Spleen (tissue), 11 donors: ENCODE results near the gene PHRF1. TPM values are rescaled to one million over a fixed set of nuclear protein-coding genes. Genes with fewer than 3 reads are reported as not detected.

Experiments used
- DNase-seq: peaks from one replicate; pipeline ENCODE4 v3.0.0-alpha.2; 2020
- H3K27ac ChIP-seq, 8 donors: fragments of 200-600 bp; sonication (generic) in 7 of 8; 1 replicate in 4 of 8; 2 replicates in 4 of 8; pipeline versions ENCODE4 v1.5.0 to v1.8.0; 2016 to 2021; ENCODE audit warnings: inconsistent platforms in 4 of 8, mild to moderate bottlenecking in 4 of 8, moderate library complexity in 1 of 8
- H3K27me3 ChIP-seq, 7 donors: fragments of 200-600 bp; sonication (generic) in 6 of 7; replicated peaks in 1 of 7; 1 replicate in 4 of 7; 2 replicates in 3 of 7; pipeline versions ENCODE4 v1.5.0 to v1.8.0; 2016 to 2021; ENCODE audit warnings: inconsistent platforms in 3 of 7, mild to moderate bottlenecking in 1 of 7
- H3K36me3 ChIP-seq, 6 donors: fragments of 200-600 bp; sonication (generic) in 5 of 6; 1 replicate in 4 of 6; 2 replicates in 2 of 6; pipeline versions ENCODE4 v1.5.0 to v1.8.0; 2016 to 2021; ENCODE audit warnings: inconsistent platforms in 2 of 6
- H3K4me1 ChIP-seq, 6 donors: fragments of 200-600 bp; sonication (generic) in 5 of 6; 1 replicate in 3 of 6; 2 replicates in 3 of 6; pipeline versions ENCODE4 v1.5.0 to v1.8.0; 2016 to 2021; ENCODE audit warnings: inconsistent platforms in 3 of 6
- H3K4me3 ChIP-seq, 8 donors: fragments of 200-600 bp; sonication (generic) in 7 of 8; 1 replicate in 4 of 8; 2 replicates in 4 of 8; pipeline versions ENCODE4 v1.5.0 to v1.8.0; 2016 to 2021; ENCODE audit warnings: inconsistent platforms in 4 of 8, mild to moderate bottlenecking in 4 of 8, moderate library complexity in 2 of 8
- H3K9me3 ChIP-seq, 8 donors: fragments of 200-600 bp; sonication (generic) in 7 of 8; 1 replicate in 4 of 8; 2 replicates in 4 of 8; pipeline versions ENCODE4 v1.5.0 to v1.8.0; 2016 to 2021; ENCODE audit warnings: inconsistent platforms in 4 of 8
- CTCF ChIP-seq, 11 experiments: fragments of 200-600 bp in 7 of 11; fragments of 450-650 bp in 4 of 11; sonication (generic) in 4 of 11; IDR thresholded peaks in 8 of 11; conservative IDR thresholded peaks in 3 of 11; 1 replicate in 7 of 11; 2 replicates in 4 of 11; pipeline versions ENCODE4 v1.4.0 to v1.8.0; 2016 to 2021; ENCODE audit warnings: antibody characterized with exemption in 11 of 11, inconsistent platforms in 4 of 11, mild to moderate bottlenecking in 1 of 11
- POLR2A ChIP-seq, 3 donors: fragments of 450-650 bp; IDR thresholded peaks; one replicate each; pipeline ENCODE4 v1.5.1; 2017; ENCODE audit warnings: antibody characterized with exemption in 3 of 3, mild to moderate bottlenecking in 1 of 3
- POLR2AphosphoS5 ChIP-seq, 3 donors: sonication (generic); formaldehyde crosslinking; IDR thresholded peaks; one replicate each; pipeline ENCODE4 v1.5.1; 2017; ENCODE audit warnings: antibody characterized with exemption in 3 of 3
- WGBS, 5 donors: extraction: QIAGEN DNeasy Blood & Tissue Kit in 3 of 5; methylation state at CpG; one replicate each; pipeline versions ENCODE4 v1.1.5 to v1.1.7; 2013 to 2018; 5-methylcytosine and 5-hydroxymethylcytosine counted together
- intact Hi-C: fragments of 100-400 bp; cut with DNase I; formaldehyde crosslinking; loops from one replicate; pipeline ENCODE4 v1.15.0; 2023; ENCODE audit warnings: low total_unique reads
- polyA plus RNA-seq, 3 donors: library from polyadenylated mRNA; stranded (reverse); fragments of 200-250 nt; gene quantifications; one replicate each; pipeline ENCODE4 v1.2.1, GENCODE V29; 2013
- total RNA-seq, 7 donors: library from RNA; depleted of rRNA in 3 of 7; stranded (reverse); fragments of >200 nt in 3 of 7; fragmentation: NEBNext Ultra II Directional in 4 of 7; extraction: Animal tissue kit (Norgen Biotek cat#: 25700) in 4 of 7; gene quantifications; one replicate each; pipeline versions ENCODE4 v1.1.0 to v1.2.1, GENCODE V29; 2016 to 2021
- donor health status: healthy with polysubstance abuse.
- donor health status: DM: no; HTN: no; CAD: no; lungs with moderate emphysema.
- donor health status: DM: no; HTN: no; CAD: no.
- donor health status: Bipolar disorder and iron deficiency.
- donor health status: healthy.
- donor health status: DM: no; HTN: no; CAD: no.
- donor health status: DM: yes; HTN: yes; CAD: no.

The PHRF1 gene
- total and polyA plus RNA-seq, 10 donors = 7.3 to 41.5 (median 30.6) TPM

- H3K27me3 ChIP-seq = no peaks in the 10 kb centered on the region
- intact Hi-C loops = no loop called here
- H3K4me1 ChIP-seq = peaks cover 0 to 27% (median 12%) of the 10 kb centered on the region in 6 donors
- no peak overlapping the region for H3K27ac ChIP-seq
- H3K9me3 ChIP-seq = no peaks in the 10 kb centered on the region
- 92 to 95% (median 94%) methylated on average over 27 to 35 of the region's 35 CpGs for WGBS, 5 donors
- no peak overlapping the region for H3K4me3 ChIP-seq
- no peak for DNase-seq
- TF ChIP-seq POLR2A (IDR thresholded peaks at IDR 0.05) = no peak
- no peak for TF ChIP-seq CTCF (IDR thresholded peaks at IDR 0.05 in 8 of 11, conservative IDR thresholded peaks at IDR 0.05 in 3 of 11)
- peak in 2 of 3 donors; percentile 8 to 35 for TF ChIP-seq POLR2AphosphoS5 (IDR thresholded peaks at IDR 0.05)
- peaks cover 3 to 100% (median 98%) of the 10 kb centered on the region in 6 donors for H3K36me3 ChIP-seq
Measured at GRCh38 chr11:607020-607780, 30.9 kb downstream of the PHRF1 start.

- Histone ChIP-seq H3K27me3 (no peaks in the 10 kb centered on the region), H3K27ac (peak overlapping the region in 5 of 8 donors; percentile 33 to 56 (median 49)), H3K36me3 (peaks cover 4 to 100% (median 98%) of the 10 kb centered on the region in 6 donors), H3K4me1 (peaks cover 0 to 36% (median 19%) of the 10 kb centered on the region in 6 donors), H3K4me3 (peak overlapping the region in 1 of 8 donors; percentile 3), H3K9me3 (no peaks in the 10 kb centered on the region)
- intact Hi-C loops = no loop called here
- peak in 2 of 3 donors; percentile 47 to 62 for TF ChIP-seq POLR2AphosphoS5 (IDR thresholded peaks at IDR 0.05)
- no peak for TF ChIP-seq POLR2A (IDR thresholded peaks at IDR 0.05)
- no peak for DNase-seq
- WGBS, 5 donors = 76 to 94% (median 84%) methylated on average over 33 to 45 of the region's 45 CpGs
Measured at GRCh38 chr11:607971-608659, 31.8 kb downstream of the PHRF1 start.

- WGBS, 5 donors = 66 to 87% (median 75%) methylated on average over 23 to 28 of the region's 28 CpGs
- Histone ChIP-seq H3K27ac (peak overlapping the region in 5 of 8 donors; percentile 33 to 56 (median 49)), H3K4me3 (peak overlapping the region in 1 of 8 donors; percentile 3), H3K9me3 (no peaks in the 10 kb centered on the region), H3K4me1 (peaks cover 2 to 43% (median 26%) of the 10 kb centered on the region in 6 donors), H3K36me3 (peaks cover 4 to 100% (median 95%) of the 10 kb centered on the region in 6 donors), H3K27me3 (no peaks in the 10 kb centered on the region)
- intact Hi-C loops = no loop called here
- no peak for DNase-seq
- TF ChIP-seq POLR2AphosphoS5 (IDR thresholded peaks at IDR 0.05) = peak; percentile 53 to 81 (median 68)
- TF ChIP-seq CTCF (IDR thresholded peaks at IDR 0.05 in 8 of 11, conservative IDR thresholded peaks at IDR 0.05 in 3 of 11) = no peak
Measured at GRCh38 chr11:608791-609251, 32.6 kb downstream of the PHRF1 start.

GRCh38 chr11:609341-609811, 33.1 kb downstream of the PHRF1 start:
- Histone ChIP-seq H3K27me3 (no peaks in the 10 kb centered on the region), H3K36me3 (peaks cover 4 to 100% (median 93%) of the 10 kb centered on the region in 6 donors), H3K4me3 (no peak overlapping the region), H3K4me1 (peaks cover 8 to 49% (median 31%) of the 10 kb centered on the region in 6 donors), H3K9me3 (no peaks in the 10 kb centered on the region), H3K27ac (peak overlapping the region in 5 of 8 donors; percentile 33 to 56 (median 49))
- intact Hi-C loops = no loop called here
- TF ChIP-seq POLR2AphosphoS5 (IDR thresholded peaks at IDR 0.05) (no peak), CTCF (IDR thresholded peaks at IDR 0.05 in 8 of 11, conservative IDR thresholded peaks at IDR 0.05 in 3 of 11) (no peak), POLR2A (IDR thresholded peaks at IDR 0.05) (no peak)
- no peak for DNase-seq
- WGBS, 5 donors = 91 to 95% (median 95%) methylated on average over 7 to 28 of the region's 28 CpGs
